ENCODE measurements around the gene ATP5F1E.

- TF ChIP-seq FOXM1 (IDR thresholded peaks at IDR 0.05; ENCODE audit: borderline replicate concordance, low read depth) (no peak), ZBTB7A (IDR thresholded peaks at IDR 0.05; ENCODE audit: low read depth) (no peak), NFIC (IDR thresholded peaks at IDR 0.05) (no peak), EP300 (IDR thresholded peaks at IDR 0.05; ENCODE audit: borderline replicate concordance) (no peak)
Measured at GRCh38 chr20:59004763-59005522, 27.2 kb downstream of the ATP5F1E start.
